GM21515 (cell line): ENCODE results near the gene EPO.

Source experiments
- ATAC-seq: cut with Tn5 transposase; IDR thresholded peaks from one replicate; pipeline ENCODE4 v1.9.1; 2021; ENCODE audit not compliant: unreplicated experiment

EPO gene

GRCh38 chr7:100682991-100683658 lies 37.1 kb upstream of the EPO start:
- ATAC-seq, result no peak

- no peak for ATAC-seq
These were observed 36.4 kb upstream of the EPO start for GRCh38 chr7:100683659-100684533.

- ATAC-seq, result no peak
These were observed 35.7 kb upstream of the EPO start for GRCh38 chr7:100684534-100685042.

GRCh38 chr7:100685049-100685605 lies 35.1 kb upstream of the EPO start:
- ATAC-seq, result no peak

- no peak for ATAC-seq
These were observed 34.6 kb upstream of the EPO start for GRCh38 chr7:100685631-100686145.

GRCh38 chr7:100686201-100686821 lies 34.0 kb upstream of the EPO start:
- ATAC-seq, result no peak

- no peak for ATAC-seq
These were observed 33.5 kb upstream of the EPO start for GRCh38 chr7:100686822-100687211.

- ATAC-seq, result no peak
These were observed 33.0 kb upstream of the EPO start for GRCh38 chr7:100687261-100687660.

GRCh38 chr7:100687751-100688300 lies 32.4 kb upstream of the EPO start:
- no peak for ATAC-seq

GRCh38 chr7:100688326-100688860 lies 31.9 kb upstream of the EPO start:
- ATAC-seq, result no peak

GRCh38 chr7:100689230-100690135 lies 30.8 kb upstream of the EPO start:
- ATAC-seq, result no peak

- no peak for ATAC-seq
These were observed 28.3 kb upstream of the EPO start for GRCh38 chr7:100691676-100692577.

- ATAC-seq, result no peak
These were observed 27.7 kb upstream of the EPO start for GRCh38 chr7:100692578-100692961.

GRCh38 chr7:100693312-100694097 lies 26.8 kb upstream of the EPO start:
- ATAC-seq, result no peak

- no peak for ATAC-seq
These were observed 26.0 kb upstream of the EPO start, which contains the start of gene GIGYF1 for GRCh38 chr7:100694098-100694745. TSS of gene GIGYF1 (minus strand) at chr7:100694250. CDS start at chr7:100688238, 6,012 bp downstream.

GRCh38 chr7:100696123-100696521 lies 24.1 kb upstream of the EPO start:
- no peak for ATAC-seq

- ATAC-seq, result no peak
These were observed 21.2 kb upstream of the EPO start for GRCh38 chr7:100699018-100699417.
